ENCODE results near the gene HOXB9.

HOXB9 gene

DNA sequence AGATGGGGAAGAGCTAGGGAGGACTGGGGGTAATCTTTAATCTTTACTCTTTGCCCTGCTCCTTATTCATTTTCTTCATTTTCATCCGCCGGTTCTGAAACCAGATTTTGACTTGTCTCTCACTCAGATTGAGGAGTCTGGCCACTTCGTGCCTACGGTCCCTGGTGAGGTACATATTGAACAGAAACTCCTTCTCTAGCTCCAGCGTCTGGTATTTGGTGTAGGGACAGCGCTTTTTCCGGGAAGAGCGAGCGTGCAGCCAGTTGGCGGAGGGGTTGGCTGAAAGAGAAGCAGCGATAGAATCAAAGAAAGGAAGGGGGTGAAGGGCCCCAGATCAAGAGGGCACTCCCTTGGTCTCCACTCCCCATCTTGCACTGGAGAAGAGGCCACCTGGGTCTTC is 3.3 kb downstream of the HOXB9 start:
- DNase-seq: no peak

DNA sequence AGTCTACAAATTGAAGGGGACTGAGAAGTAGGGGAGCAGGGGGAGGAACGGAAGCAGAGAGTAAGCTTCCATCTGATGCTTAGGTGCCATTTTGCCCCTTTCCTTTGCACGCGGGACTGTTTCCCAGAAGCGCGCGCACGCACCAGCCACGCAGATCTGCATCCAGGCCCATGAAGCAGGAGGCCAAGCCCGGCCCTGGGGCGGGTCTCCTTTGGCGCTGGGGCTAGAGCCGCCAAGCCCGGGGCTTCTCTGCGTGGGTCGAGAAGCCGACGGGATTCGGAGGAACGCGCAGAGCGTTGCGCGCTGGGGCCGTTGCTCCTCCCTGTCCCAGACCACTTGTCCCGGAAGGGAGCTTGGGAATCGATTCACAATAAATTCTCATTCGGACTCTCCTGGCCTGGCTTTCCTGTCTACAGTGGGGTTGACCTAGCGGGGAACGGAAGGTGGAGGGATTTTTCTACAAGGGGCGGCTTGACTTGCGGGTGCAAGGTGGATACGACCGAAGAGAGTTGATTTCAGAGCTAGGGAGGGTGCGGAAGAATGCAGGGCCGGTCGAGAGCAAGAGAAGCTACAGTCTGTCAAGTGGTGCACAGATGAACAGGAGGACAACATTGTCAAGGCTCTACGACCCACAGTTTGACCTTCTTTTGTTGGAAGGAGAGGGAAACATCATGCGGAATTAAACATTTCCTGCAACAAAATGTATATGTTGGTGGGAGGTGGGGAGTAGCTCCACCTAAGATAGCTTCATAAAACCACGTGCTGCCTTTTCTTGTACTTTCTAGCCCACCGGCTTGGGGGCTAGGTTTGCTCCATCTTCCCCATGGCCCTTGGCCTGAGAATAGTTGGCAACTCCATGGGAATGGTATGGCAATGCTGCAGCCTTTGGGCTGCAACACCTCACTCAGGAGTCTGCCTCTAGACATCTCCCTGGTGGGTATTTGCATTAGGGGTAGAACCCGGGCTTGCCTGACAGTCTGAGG is 4.5 kb downstream of the HOXB9 start:
- no peak for DNase-seq

DNA sequence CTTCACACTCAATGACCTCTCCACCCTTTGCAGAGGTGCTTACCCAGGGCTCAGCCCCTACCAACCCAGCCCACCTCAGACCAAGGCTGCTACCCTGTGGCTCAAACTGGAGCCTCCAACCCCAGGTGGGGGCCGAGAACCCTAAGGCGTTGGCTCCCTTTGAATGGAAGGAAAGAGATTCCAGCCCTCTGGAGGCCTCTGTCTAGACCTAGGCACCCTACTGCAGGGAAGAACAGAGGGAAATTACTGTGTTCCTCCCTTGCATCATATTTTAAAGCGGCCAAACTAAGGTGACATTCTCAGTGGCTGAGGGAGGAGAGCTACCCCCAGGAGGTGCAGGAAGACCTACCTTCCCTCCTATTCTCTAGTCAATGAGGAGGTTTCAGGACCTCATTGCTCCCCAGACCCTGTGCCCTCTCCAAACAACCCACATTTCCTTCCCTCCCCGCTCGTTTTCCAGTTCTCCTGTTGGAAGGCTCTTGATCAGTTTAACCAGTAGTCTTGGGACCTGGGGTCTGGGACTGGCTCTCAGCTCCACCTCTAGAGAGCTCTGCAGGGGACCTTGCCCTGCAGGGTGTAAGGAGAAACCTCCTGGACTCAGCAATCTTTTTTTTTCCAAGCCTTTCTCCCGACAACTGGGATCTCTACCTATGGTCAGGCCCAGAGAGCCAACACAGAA is 5.6 kb downstream of the HOXB9 start:
- no peak for DNase-seq

DNA sequence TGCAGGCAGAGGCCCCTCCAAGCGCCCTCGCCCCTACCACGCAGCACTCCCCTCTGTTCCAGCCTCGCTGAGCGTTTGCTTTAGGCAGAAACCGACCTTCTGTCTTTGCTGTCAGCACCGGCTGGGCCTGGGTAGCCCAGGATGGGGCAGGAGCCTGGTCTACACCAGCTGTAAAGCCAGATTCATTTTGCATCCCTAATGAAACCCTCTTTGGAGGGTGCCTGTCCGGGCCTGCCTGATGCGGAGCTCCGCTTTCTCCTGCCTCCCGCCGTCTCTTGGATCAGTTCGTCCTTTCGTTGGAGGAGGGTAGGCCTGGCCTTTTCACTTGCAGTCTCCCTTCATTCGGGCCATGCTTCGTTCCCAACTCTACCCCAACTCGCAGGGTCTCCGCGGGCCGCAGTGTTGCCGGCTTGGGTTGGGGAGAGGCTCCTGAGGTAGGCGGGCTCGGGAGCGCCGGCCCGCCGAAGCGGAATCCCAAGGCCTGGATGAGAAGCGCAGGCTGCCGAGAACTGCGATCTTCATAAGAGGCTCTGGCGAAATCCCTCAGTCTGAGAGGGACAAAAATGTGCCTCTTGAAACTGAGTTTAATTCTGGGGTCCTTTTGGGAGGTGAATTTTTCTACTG is 6.2 kb downstream of the HOXB9 start:
- no peak for DNase-seq

DNA sequence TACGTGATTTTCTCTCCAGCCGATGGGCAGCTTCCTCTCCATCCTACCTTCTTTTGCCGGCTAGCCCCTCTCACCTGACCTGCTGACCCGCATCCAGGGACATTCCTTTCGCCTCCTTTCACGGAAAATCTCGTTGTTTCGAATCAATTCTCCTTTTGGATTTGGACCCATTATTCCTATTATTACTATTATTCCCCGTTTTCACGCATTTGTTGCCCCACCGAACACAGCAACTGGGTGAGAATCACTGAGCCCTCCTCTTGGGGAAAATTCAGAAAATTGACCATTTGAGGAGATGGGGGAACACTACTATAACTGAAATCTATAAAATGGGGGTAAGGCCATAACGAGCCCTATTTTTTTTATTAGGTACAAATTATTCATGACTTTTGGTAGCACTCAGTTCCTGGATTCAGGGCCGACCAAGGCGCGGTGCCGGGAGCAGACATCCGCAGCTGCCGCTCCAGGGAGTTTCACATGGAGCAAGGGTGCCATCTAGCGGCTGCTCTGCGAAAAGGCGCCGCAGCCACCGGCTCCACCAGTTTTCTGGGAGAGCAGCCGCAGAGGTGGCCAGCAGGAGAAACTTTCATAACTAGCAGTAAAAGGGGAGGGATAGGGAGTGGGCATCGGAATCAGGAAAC is 7.8 kb downstream of the HOXB9 start:
- DNase-seq: no peak

DNA sequence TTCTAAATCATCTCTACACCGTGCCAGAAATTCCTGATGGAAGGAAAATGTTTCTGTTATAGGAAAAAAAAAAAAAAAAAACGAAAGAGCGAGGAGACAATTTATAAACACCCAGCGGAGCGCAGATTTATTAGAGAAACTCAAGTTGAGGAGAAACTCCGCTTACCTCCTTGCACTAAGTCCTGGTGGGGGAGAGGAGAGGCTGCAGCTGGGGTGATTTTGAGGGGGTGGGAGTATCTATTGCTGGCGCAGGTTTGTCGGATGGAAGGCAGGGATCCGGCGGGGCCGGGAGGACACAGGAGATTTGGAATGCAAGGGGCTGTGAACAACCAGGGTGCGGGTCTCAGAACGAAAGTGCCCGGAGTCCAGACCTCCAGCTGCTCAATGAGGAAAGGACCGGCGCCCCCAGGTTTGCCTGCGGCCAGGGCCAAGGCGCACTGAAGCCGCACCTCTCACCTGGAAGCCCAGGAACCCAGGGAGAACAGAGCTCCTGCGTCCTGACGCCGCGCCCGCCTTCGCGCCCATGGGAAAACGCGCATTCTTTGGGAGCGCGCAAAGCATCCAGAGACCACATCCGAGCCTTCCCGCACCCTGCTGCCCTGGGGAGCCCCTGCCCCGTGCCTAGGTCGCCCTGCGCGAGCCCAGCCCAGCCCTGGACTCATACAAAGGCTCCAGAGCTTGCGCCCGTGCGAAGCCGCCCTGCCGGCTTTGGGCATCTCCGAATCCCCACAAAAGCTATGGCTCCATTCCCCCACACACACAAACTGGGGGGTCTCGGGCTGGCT is 8.5 kb downstream of the HOXB9 start:
- no peak for DNase-seq

DNA sequence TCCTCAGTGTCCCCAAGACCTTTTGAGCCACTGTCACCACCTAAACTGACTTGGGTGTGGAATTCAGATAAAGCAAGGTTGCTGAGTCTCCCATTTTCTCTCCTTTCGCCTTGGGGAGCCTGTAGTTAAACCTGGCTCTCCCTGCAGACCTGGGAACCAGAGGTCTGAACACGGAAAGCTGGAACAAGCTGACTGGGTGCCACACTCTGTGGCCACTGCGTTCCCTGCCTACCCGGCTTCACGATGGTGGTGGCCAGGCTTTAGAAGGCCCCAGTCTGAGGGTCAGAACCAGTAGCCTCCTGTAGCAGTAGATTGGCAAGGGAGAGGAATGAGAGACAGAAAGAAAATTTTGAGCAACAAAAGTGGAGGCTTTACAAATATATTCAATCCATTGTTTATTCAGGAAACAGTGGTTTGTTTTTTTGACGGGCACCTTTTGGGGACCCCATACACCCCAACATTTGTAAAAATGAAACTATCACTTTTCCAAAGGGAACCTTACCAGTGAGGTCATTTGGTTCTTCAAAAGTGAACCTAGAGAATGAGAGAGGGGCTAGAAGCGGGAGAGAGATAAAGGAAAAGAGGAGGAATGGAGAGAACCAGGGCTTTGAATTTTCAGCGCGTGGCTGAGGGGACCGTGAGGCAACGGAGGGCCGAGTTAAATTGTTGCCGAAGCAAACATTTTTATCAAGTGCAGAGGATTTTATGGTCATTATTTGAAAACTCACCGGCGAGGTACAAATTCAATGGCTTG is 9.3 kb downstream of the HOXB9 start:
- DNase-seq: no peak

DNA sequence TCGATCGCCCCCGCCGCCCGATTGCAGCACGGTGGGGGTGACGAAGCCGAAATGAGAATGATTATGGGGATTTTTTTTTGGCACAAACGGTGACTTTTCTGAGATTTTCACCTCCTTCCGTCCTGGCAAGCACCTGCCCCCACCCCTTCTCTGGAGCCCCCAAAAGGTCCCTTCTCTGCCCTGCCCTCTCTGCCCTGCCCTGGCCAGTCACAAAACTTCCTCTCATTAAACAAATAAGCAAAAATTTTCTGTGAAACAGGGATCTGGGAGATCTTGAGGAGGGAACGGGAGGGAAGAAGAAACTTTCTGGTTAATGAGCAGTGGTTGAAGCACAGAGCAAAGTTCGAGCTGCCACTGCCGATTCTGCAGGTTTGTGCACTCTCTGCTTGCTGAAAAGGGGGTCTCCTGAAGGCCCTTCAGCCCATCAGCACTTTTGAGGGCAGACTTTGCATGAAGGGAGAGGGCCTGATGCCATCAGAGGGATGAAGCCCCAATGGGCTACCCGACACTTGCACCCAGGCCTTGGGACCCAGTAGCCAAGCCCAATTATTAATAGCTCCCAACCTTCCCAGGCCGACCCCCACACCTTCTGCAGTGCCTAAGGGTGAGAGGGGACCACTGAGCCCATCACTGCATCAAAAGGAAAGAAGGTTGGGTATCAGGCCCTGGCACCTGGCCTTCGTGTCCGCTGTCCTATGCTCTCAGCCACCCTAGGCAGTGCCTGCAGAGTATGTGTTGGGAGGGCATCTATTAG is 10.0 kb downstream of the HOXB9 start:
- DNase-seq: no peak

DNA sequence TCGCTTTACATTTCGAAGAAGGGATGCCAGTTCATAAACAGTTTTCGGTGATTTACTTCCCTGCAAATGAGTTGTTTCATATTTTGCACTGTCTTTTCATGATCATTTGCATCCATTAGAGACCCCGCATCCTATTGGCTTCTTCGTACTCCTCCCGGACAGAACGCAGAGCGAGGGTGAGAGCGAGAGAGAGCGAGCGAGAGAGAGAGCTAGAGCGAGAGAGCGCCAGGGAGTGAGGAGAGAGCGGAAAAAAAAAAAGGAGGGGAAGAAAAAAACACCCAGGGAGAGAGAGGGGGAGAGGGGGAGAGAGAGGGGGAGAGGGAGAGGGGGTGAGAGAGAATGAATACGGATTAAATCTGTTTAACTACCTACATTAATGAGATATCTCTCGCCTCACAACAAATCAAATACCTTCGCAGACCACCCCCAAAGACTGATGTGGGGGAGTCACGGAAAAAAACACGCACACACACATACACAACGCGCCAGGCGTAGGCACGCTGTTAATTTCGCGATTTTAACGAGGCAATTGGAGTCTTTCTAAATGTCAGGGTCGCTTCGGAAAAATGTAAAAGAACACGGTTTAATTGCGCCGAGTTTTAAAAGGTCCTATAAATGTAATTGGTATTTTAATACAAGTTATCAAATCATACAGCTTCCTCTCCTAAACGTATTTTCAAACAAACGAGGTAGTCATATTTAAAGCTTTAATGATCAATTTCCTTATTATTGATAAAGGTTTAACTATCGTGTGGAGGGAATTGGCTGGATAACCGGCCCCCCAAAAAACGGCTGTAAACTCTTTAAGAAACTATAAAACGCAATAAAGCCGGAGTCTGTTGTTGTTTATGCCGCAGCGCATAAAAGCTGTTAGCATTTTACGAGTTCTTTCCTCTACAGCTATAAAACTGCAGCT is 10.9 kb downstream of the HOXB9 start, which contains the start of gene HOXB8:
HOXB8 (minus strand) TSS at position 246 of the 916 bp plus-strand sequence. CDS start 588 bp downstream, outside the sequence.
- no peak for DNase-seq

DNA sequence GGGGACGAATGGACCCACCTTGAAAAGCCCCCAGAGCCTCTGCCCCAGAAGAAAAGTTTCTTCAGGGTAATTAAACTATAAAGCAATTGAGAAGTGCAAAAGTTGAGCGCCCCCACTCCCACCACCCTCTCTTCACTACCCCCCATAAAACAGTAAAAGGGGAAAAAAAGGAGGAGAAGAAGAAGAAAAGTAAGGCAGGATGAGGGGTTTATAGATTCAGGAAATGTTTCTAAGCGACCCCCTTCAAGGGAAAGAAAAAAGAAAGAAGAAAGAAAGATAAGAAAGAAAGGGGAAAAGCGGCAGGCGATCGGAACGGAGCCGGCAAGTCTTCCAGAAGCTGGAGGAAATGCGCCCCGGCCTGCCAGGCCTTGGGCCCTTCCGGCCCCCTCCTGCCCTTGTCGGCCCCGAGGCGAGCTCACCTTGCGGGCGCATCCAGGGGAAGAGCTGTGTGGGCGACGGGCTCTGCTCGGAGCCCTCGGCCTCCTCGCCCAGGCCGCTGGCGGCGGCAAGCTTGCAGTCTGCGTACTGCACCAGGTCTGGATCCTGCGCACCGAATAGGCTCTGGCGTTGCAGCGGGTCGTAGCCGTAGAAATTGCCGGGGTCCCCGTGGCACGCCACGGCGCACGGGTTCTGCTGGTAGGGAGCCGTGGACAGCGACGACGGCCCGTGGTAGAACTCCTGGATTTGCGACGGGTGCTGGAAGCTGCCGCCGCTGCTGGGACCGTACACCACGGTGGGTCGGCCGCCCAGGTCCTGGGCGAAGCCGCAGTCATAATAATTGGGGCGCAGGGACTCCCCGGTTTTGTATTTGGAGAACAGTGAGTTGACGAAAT is 12.1 kb downstream of the HOXB9 start:
- DNase-seq: no peak

DNA sequence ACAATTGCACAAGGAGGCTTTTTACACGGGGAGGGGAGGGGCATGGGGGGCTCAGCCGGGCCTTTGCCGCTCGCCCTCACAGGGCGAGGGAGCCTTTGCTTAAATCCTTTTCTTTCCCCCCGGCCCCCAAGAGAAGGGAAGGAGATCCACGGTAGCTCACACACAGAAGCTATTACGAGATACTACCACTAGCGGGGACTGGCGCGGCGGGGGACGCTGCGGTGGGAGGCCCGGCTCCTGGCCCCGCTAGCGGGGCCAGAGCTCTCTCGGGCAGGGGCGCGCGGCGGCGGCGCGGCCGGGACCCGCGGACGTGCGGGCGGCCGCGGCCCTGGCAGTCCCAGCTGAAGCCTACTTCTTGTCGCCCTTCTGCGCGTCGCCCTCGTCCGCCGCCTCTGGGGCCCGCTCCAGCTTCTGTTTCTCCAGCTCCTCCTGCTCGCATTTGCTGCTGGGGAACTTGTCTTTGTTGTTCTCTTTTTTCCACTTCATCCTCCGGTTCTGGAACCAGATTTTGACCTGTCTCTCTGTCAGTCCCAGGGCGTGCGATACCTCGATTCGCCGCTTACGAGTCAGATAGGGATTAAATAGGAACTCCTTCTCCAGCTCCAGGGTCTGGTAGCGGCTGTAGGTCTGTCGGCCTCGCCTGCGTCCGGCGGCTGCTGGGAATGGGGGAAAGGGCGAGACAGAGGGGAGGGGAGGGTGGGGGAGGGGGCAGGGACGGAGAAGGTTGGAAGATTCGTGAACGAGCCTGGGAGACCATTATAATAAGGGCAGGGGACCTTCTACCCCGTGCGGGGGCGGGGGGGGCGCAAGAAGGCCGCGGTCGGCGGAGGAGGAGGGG is 13.1 kb downstream of the HOXB9 start:
- DNase-seq: no peak

DNA sequence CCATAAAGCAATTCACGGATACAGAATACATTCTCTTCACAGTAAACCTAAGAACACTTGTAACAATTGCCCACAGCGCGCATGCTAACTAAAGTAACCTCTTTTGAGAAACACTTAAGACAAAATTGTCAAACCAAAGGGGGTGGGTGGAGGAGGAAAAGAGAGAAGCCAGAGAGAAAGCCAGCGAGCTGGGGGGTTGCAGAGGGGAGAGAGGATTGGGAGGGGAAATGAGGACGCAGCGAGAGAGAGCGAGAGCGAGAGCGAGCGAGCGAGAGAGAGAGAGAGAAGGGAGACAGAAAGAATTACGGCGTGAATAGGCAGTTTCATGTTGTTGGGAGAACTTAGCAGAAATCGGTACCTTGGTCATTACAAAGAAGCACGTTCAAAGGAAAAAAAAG is 13.7 kb downstream of the HOXB9 start:
- no peak for DNase-seq

DNA sequence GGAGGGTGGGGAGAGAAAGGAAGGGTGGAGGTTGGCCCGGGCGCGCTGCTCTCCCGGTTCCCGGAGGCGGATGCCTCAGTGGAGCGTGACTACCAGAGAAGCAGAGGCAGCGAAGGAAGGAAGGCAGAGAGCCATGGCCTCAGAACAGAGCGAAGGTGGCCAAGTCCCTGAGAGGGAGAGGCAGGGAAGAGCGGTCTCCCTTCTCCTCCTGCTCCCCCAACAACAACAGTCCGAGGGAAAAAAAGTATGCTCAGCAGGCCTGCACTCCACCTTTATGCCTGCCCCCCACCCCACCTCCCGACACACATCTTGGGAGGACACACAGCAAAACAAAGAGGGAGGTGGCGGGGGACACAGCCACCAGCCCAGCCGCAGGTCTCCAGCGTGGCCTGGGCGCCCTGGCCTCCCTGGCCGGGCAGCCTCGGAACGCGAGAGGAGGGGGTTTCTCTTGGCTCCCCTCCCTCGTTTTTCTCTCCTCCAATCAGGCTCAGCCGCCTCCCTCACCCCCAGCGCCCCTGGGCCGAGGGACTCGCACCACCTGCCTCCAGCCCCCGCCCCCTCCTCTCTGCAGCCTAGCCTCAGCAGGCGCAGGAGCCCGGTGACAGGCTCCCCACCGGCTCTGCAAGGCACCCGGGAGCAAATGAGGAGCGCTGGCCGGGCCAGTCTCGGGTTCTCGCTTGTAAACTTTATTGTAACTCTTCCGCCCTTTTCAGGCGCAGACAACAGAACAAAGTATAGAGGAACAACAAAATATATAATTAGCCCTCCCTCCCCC is 14.3 kb downstream of the HOXB9 start:
- no peak for DNase-seq

DNA sequence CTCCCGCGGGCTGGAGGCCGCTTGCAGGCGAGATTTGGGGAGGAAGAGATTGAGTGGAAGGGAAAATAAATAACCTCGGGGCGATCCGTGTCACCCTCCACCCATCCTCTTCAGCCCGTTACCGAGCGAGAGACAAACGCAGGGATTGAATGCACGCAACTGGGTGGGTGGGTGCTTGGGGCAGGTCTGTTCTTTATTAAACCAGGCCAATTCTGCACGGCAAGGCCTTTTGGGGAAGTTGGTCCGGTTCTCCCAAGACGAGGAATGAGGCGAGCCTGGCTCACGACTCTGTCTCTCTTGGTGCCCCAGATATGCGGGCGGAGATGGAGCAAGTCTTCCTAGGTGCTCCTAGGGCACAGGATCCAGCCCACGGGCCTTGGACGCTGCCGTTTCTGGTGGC is 14.9 kb downstream of the HOXB9 start:
- DNase-seq: no peak

DNA sequence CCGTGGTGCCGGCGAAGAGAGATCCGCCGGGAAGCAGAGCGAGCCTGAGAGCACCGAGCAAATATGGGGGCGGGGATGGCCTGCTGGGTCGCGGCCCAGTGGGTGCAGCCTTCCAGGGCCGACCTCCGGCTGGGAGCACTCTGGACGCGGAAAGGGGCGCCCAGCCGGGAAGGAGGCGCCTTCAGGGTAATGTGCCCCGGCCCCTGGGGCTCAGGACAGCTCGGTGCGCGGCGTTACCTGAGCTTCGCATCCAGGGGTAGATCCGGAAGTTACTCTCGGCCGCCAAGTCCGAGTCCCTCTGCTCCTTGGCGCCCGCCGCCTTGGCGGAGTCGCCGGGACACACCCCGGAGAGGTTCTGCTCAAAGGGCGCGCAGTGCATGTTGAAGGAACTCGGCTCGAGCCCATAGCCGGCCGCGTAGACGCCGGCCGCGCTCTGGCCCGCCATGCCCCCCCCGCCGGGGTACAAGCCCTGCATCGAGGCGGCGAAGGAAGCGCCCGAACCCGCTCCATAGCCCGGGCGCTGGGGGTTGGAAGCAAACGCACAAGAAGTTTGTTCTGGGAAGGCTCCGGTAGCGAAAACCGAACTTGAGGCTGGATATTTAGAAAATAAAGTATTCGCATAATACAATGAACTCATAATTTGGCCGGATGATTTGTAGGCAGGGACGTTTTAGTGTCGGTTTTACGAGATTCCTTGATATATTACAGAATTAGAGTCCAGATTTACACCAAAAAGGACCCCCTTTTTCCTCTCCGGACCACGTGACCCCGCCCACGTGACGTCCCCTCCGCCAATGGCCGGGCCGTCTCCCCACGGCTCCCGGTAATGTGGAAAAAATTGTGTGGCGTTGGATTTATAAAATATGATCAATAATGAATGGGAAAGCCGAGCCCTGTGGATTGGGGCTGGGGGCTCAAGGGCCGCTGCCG is 15.6 kb downstream of the HOXB9 start, which contains the start of gene HOXB7:
HOXB7 (minus strand) TSS at position 736 of the 930 bp plus-strand sequence; CDS start at position 637, 99 bp downstream.
- DNase-seq: no peak

Measured in SIG-M5 (cell line).